ENCODE results near the gene RANBP1. TPM values are rescaled to one million over a fixed set of nuclear protein-coding genes. Genes with fewer than 3 reads are reported as not detected.

Gene RANBP1
- total RNA-seq, 1 experiment from 2014 or later, result 522 TPM

DNA sequence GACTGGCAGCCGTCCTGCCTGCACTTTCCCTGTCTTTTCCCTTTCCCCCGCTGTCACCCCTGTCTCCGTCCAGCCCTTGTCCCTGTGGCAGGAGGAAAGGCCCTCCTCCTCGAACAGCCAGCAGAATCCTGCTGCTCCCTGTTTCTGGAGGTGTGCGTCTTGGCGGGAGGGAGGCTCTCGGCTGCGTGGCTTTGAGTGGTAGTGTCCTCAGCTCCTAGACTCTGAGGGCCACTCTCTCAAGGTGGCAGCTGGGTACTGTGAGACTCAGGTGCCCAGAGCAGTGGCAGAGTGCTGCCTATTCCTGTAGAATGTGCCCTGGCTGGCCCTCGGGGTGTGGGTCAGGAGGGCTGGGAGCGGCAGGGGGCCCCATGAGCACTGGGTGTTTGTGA lies 9.1 kb upstream of the RANBP1 start:
- no peaks in the 10 kb centered on the region for H3K4me1 ChIP-seq (ENCODE audit: insufficient read depth, low read length)
- H3K27ac ChIP-seq (ENCODE audit: insufficient read length, low read depth, low read length), result no peak overlapping the region
- no peak overlapping the region for H3T11ph ChIP-seq (ENCODE audit: low read length)
- H2AFZ ChIP-seq (ENCODE audit: low read length), result no peak overlapping the region
- no peak overlapping the region for H4K91ac ChIP-seq (ENCODE audit: insufficient read length, low read depth, low read length)
- no peaks in the 10 kb centered on the region for H3K9me3 ChIP-seq (ENCODE audit: control insufficient read depth, low read depth, low read length)
- no peaks in the 10 kb centered on the region for H3K79me1 ChIP-seq (ENCODE audit: insufficient read depth, low read depth, low read length, poor library complexity, severe bottlenecking)
- H2BK5ac ChIP-seq (ENCODE audit: insufficient read length, low read length), result no peak overlapping the region
- H3K23me2 ChIP-seq (ENCODE audit: insufficient read length, low read depth, low read length, poor library complexity, severe bottlenecking), result no peaks in the 10 kb centered on the region
- no peak overlapping the region for H3K4me2 ChIP-seq (ENCODE audit: insufficient read depth, insufficient read length, low read length)
- no peak overlapping the region for H2BK12ac ChIP-seq (ENCODE audit: insufficient read length, low read depth, low read length)
- H3K18ac ChIP-seq (ENCODE audit: insufficient read length, low read depth, low read length), result no peak overlapping the region
- H3K79me2 ChIP-seq (ENCODE audit: insufficient read depth, low read length), result 0 out of 2 replicates have a peak, but pooled peaks cover 2% of the 10 kb centered on the region
- no peak overlapping the region for H2BK20ac ChIP-seq (ENCODE audit: low read depth, low read length, poor library complexity, severe bottlenecking)
- no peak overlapping the region for H2BK15ac ChIP-seq (ENCODE audit: low read depth, low read length)
- no peak overlapping the region for H3K4ac ChIP-seq (ENCODE audit: low read depth, low read length)
- Mint-ChIP-seq H3K36me3 (ENCODE audit: insufficient read depth in 1 of 3, low read depth in 3 of 3) (peaks cover 27 to 90% (median 79%) of the 10 kb centered on the region in 3 experiments; a peak in 6 of 7 replicates), H3K27me3 (ENCODE audit: low read depth) (no peaks in the 10 kb centered on the region; the same call in 1 of the 2 replicates), H3K27ac (no peak overlapping the region), H3K9me3 (no peaks in the 10 kb centered on the region), H3K4me1 (no peaks in the 10 kb centered on the region; a peak in 2 of 4 replicates), H3K4me3 (no peak overlapping the region)
- no CpG with 5 or more reads among the region's 10 CpGs for WGBS (ENCODE audit: extremely low coverage, insufficient read length, low lambda C conversion rate)
- H3K23ac ChIP-seq (ENCODE audit: insufficient read length, low read depth, low read length), result no peak overlapping the region
- H4K8ac ChIP-seq (replicated peaks; ENCODE audit: insufficient read length, low read depth, low read length), result no peak overlapping the region
- H3K14ac ChIP-seq (ENCODE audit: insufficient read depth, low read length), result no peak overlapping the region
- TF ChIP-seq, protein P1, sequence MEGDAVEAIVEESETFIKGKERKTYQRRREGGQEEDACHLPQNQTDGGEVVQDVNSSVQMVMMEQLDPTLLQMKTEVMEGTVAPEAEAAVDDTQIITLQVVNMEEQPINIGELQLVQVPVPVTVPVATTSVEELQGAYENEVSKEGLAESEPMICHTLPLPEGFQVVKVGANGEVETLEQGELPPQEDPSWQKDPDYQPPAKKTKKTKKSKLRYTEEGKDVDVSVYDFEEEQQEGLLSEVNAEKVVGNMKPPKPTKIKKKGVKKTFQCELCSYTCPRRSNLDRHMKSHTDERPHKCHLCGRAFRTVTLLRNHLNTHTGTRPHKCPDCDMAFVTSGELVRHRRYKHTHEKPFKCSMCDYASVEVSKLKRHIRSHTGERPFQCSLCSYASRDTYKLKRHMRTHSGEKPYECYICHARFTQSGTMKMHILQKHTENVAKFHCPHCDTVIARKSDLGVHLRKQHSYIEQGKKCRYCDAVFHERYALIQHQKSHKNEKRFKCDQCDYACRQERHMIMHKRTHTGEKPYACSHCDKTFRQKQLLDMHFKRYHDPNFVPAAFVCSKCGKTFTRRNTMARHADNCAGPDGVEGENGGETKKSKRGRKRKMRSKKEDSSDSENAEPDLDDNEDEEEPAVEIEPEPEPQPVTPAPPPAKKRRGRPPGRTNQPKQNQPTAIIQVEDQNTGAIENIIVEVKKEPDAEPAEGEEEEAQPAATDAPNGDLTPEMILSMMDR (conservative IDR thresholded peaks at IDR 0.05), result no peak
- H2AK5ac ChIP-seq (ENCODE audit: insufficient read length, low read length), result no peak overlapping the region
- H4K20me1 ChIP-seq (ENCODE audit: control insufficient read depth, insufficient read depth, insufficient read length), result no peaks in the 10 kb centered on the region
- H2BK120ac ChIP-seq (ENCODE audit: low read depth, low read length, poor library complexity, severe bottlenecking), result no peak overlapping the region
- no peak for DNase-seq
- H4K5ac ChIP-seq (ENCODE audit: insufficient read length, low read depth, low read length), result no peak overlapping the region
- no peaks in the 10 kb centered on the region; the same call in 1 of the 2 replicates for H3K27me3 ChIP-seq (ENCODE audit: insufficient read depth, low read length)
- H3K9ac ChIP-seq (ENCODE audit: extremely low read depth, insufficient read length, low read length), result no peak overlapping the region
- H3K56ac ChIP-seq (ENCODE audit: insufficient read length, low read depth, low read length), result no peak overlapping the region

All from H9 (cell line).